IMR-90 (cell line): ENCODE data around the gene MEGF6. TPM values are rescaled to one million over a fixed set of nuclear protein-coding genes. Genes with fewer than 3 reads are reported as not detected.

Source experiments
- ATAC-seq: fragments of 200-7000 bp; cut with Tn5 transposase; 2 replicates; pipeline ENCODE4 v1.9.1; 2020; ENCODE audit warnings: low read depth, mild to moderate bottlenecking, moderate library complexity
- BruUV-seq: library from RNA; stranded (reverse); fragments of 400-500 nt; replicated peaks from 2 replicates; lab custom pipeline; 2021; lab: Mats Ljungman, UMichigan
- CTCF ChIA-PET: fragments of 300-600 bp; formaldehyde crosslinking; extraction: SDS; loops from one replicate; lab custom pipeline; 2021; ENCODE audit warnings: antibody characterized with exemption; lab: Yijun Ruan, JAX
- POLR2A ChIA-PET: fragments of 300-600 bp; sonication (Branson Sonifier 250); formaldehyde crosslinking; loops from one replicate; lab custom pipeline; 2022; ENCODE audit warnings: antibody characterized with exemption; ENCODE audit not compliant: unreplicated experiment; lab: Charles Lee
- DNase-seq: peaks from one replicate; pipeline ENCODE4 v3.0.0; 2013
- H2AFZ ChIP-seq: replicated peaks from 2 replicates; pipeline ENCODE3; 2013; ENCODE audit warnings: low read length, mild to moderate bottlenecking; ENCODE audit not compliant: poor library complexity
- H2AK5ac ChIP-seq: 2 replicates; pipeline ENCODE4 v1.6.1; 2013; ENCODE audit warnings: low read depth, low read length, inconsistent platforms
- H2AK9ac ChIP-seq: replicated peaks from 2 replicates; pipeline ENCODE3; 2013; ENCODE audit warnings: mild to moderate bottlenecking, low read depth, low read length, moderate library complexity; ENCODE audit not compliant: poor library complexity
- H2BK120ac ChIP-seq: 2 replicates; pipeline ENCODE4 v1.6.1; 2013; ENCODE audit warnings: low read depth, low read length, inconsistent platforms
- H2BK15ac ChIP-seq: 3 replicates; pipeline ENCODE4 v1.6.1; 2013; ENCODE audit warnings: low read depth, low read length, inconsistent platforms
- H2BK20ac ChIP-seq: 2 replicates; pipeline ENCODE4 v1.6.1; 2013; ENCODE audit warnings: low read depth, mild to moderate bottlenecking, inconsistent platforms, low read length, moderate library complexity
- H2BK5ac ChIP-seq: 2 replicates; pipeline ENCODE4 v1.6.1; 2013; ENCODE audit warnings: mild to moderate bottlenecking, low read depth, low read length, inconsistent platforms; ENCODE audit not compliant: poor library complexity, severe bottlenecking
- H3K14ac ChIP-seq: replicated peaks from 2 replicates; pipeline ENCODE4 v1.6.1; 2013; ENCODE audit warnings: low read depth, low read length, inconsistent platforms
- H3K18ac ChIP-seq: 2 replicates; pipeline ENCODE4 v1.6.1; 2013; ENCODE audit warnings: low read depth, low read length, control low read depth
- H3K23ac ChIP-seq: 2 replicates; pipeline ENCODE4 v1.6.1; 2013; ENCODE audit warnings: low read depth, low read length, inconsistent platforms
- H3K27ac ChIP-seq: 2 replicates; pipeline ENCODE4 v1.5.1; 2013; ENCODE audit warnings: mild to moderate bottlenecking, control low read depth, low read length; ENCODE audit not compliant: insufficient read depth
- H3K27me3 ChIP-seq: 2 replicates; pipeline ENCODE4 v1.6.1; 2013; ENCODE audit warnings: low read length; ENCODE audit not compliant: control insufficient read depth, insufficient read depth
- H3K36me3 ChIP-seq: 2 replicates; pipeline ENCODE4 v1.6.1; 2013; ENCODE audit warnings: low read length, mixed read lengths; ENCODE audit not compliant: control insufficient read depth, insufficient read depth
- H3K4ac ChIP-seq: 2 replicates; pipeline ENCODE4 v1.6.1; 2013; ENCODE audit warnings: low read depth, low read length, inconsistent platforms
- H3K4me1 ChIP-seq: 2 replicates; pipeline ENCODE4 v1.6.1; 2013; ENCODE audit warnings: low read length, mixed read lengths; ENCODE audit not compliant: control insufficient read depth, insufficient read depth
- H3K4me2 ChIP-seq: 2 replicates; pipeline ENCODE4 v1.6.1; 2013; ENCODE audit warnings: low read depth, mild to moderate bottlenecking, control low read depth, low read length, moderate library complexity
- H3K4me3 ChIP-seq: 2 replicates; pipeline ENCODE4 v1.5.1; 2013; ENCODE audit warnings: low read depth, mild to moderate bottlenecking, control low read depth, low read length, moderate library complexity; ENCODE audit not compliant: insufficient read depth
- H3K56ac ChIP-seq: 2 replicates; pipeline ENCODE4 v1.6.1; 2013; ENCODE audit warnings: low read length, inconsistent platforms; ENCODE audit not compliant: insufficient read depth; ENCODE audit errors: extremely low read depth
- H3K79me1 ChIP-seq, 2 experiments: 2 replicates each; pipeline ENCODE4 v1.6.1; 2013; ENCODE audit warnings: low read length in 2 of 2, inconsistent platforms in 1 of 2, low read depth in 1 of 2
- H3K9ac ChIP-seq: 2 replicates; pipeline ENCODE4 v1.6.1; 2013; ENCODE audit warnings: low read depth, low read length, control low read depth
- H3K9me1 ChIP-seq: 2 replicates; pipeline ENCODE4 v1.6.1; 2013; ENCODE audit warnings: low read length, inconsistent platforms; ENCODE audit not compliant: insufficient read depth
- H3K9me3 ChIP-seq: 2 replicates; pipeline ENCODE4 v1.6.1; 2013; ENCODE audit warnings: low read length; ENCODE audit not compliant: control insufficient read depth, insufficient read depth
- H4K20me1 ChIP-seq: 2 replicates; pipeline ENCODE4 v1.6.1; 2013; ENCODE audit warnings: low read length, inconsistent platforms; ENCODE audit not compliant: insufficient read depth
- H4K5ac ChIP-seq: 2 replicates; pipeline ENCODE4 v1.6.1; 2013; ENCODE audit warnings: mild to moderate bottlenecking, low read depth, low read length, control low read depth
- H4K8ac ChIP-seq, 2 experiments: 2 replicates each; pipeline ENCODE4 v1.6.1; 2013; ENCODE audit warnings: low read depth in 2 of 2, low read length in 2 of 2, control low read depth in 1 of 2, inconsistent platforms in 1 of 2
- H4K91ac ChIP-seq: 2 replicates; pipeline ENCODE4 v1.6.1; 2013; ENCODE audit warnings: low read depth, low read length, inconsistent platforms; ENCODE audit not compliant: insufficient read depth
- BHLHE40 ChIP-seq: fragments of 150-350 bp; IDR thresholded peaks from 2 replicates; pipeline ENCODE4 v1.6.1; 2016; ENCODE audit warnings: mild to moderate bottlenecking, low read depth, low read length
- CEBPB ChIP-seq: IDR thresholded peaks from 2 replicates; pipeline ENCODE4 v1.6.1; 2012; ENCODE audit warnings: low read depth, low read length, improper control_type of control experiment
- CHD1 ChIP-seq: IDR thresholded peaks from 2 replicates; pipeline ENCODE4 v1.6.1; 2012; ENCODE audit warnings: low read depth, low read length, improper control_type of control experiment
- CTCF ChIP-seq: conservative IDR thresholded peaks from 2 replicates; pipeline ENCODE4 v1.5.1; 2012; ENCODE audit warnings: mild to moderate bottlenecking, low read depth, low read length, improper control_type of control experiment
- FOS ChIP-seq: fragments of 150-350 bp; IDR thresholded peaks from 2 replicates; pipeline ENCODE4 v1.6.1; 2016; ENCODE audit warnings: low read depth, low read length
- MAFK ChIP-seq: IDR thresholded peaks from 2 replicates; pipeline ENCODE4 v1.6.1; 2012; ENCODE audit warnings: low read depth, low read length, improper control_type of control experiment
- MAZ ChIP-seq: IDR thresholded peaks from 2 replicates; pipeline ENCODE4 v1.6.1; 2012; ENCODE audit warnings: low read depth, mild to moderate bottlenecking, low read length, improper control_type of control experiment, moderate library complexity, borderline replicate concordance
- MXI1 ChIP-seq: IDR thresholded peaks from 2 replicates; pipeline ENCODE4 v1.6.1; 2012; ENCODE audit warnings: low read depth, mild to moderate bottlenecking, low read length, moderate library complexity, borderline replicate concordance
- NFE2L2 ChIP-seq: fragments of 150-350 bp; IDR thresholded peaks from 2 replicates; pipeline ENCODE4 v1.6.1; 2016; ENCODE audit warnings: low read depth, mild to moderate bottlenecking, low read length
- POLR2A ChIP-seq: IDR thresholded peaks from 2 replicates; pipeline ENCODE4 v1.6.1; 2012; ENCODE audit warnings: mild to moderate bottlenecking, low read depth, low read length
- RAD21 ChIP-seq: IDR thresholded peaks from 2 replicates; pipeline ENCODE4 v1.6.1; 2012; ENCODE audit warnings: low read length, improper control_type of control experiment
- RCOR1 ChIP-seq: IDR thresholded peaks from 2 replicates; pipeline ENCODE4 v1.6.1; 2012; ENCODE audit warnings: mild to moderate bottlenecking, low read length, improper control_type of control experiment; ENCODE audit not compliant: insufficient replicate concordance
- RFX5 ChIP-seq: IDR thresholded peaks from 2 replicates; pipeline ENCODE4 v1.8.0; 2012; ENCODE audit warnings: low read depth, mild to moderate bottlenecking, low read length, moderate library complexity
- SMC3 ChIP-seq: fragments of 150-350 bp; IDR thresholded peaks from 2 replicates; pipeline ENCODE4 v1.6.1; 2016; ENCODE audit warnings: low read depth, mild to moderate bottlenecking, antibody characterized with exemption, low read length, moderate library complexity
- USF2 ChIP-seq: fragments of 150-350 bp; IDR thresholded peaks from 2 replicates; pipeline ENCODE4 v1.6.1; 2017; ENCODE audit warnings: mild to moderate bottlenecking, antibody characterized with exemption, low read length, low read depth
- whole genome bisulfite sequencing, 2 experiments: methylation state at CpG; one replicate each; pipeline versions ENCODE4 v1.1.5 to v1.1.7; 2013; ENCODE audit warnings: missing lambda C conversion rate in 2 of 2; ENCODE audit not compliant: insufficient read length in 1 of 2; ENCODE audit errors: extremely low coverage in 2 of 2; 5-methylcytosine and 5-hydroxymethylcytosine counted together
- dilution Hi-C: fragments of 300-500 bp; cut with HindIII; formaldehyde crosslinking; loops from one replicate; pipeline ENCODE4 v1.14.3; 2018; ENCODE audit warnings: low sequenced_read_pairs; ENCODE audit not compliant: unreplicated experiment
- in situ Hi-C: fragments of 300-500 bp; cut with MboI; formaldehyde crosslinking; loops from 3 replicates; pipeline ENCODE4 v1.14.3; 2019; ENCODE audit warnings: low sequenced_read_pairs, inconsistent platforms, mixed read lengths
- intact Hi-C: fragments of 100-400 bp; cut with micrococcal nuclease; formaldehyde crosslinking; loops from 2 replicates; pipeline ENCODE4 v1.10.0; 2022
- polyA plus RNA-seq, 3 experiments: library from polyadenylated mRNA; depleted of rRNA; stranded (reverse); fragments of >200 nt; gene quantifications; 2 replicates each; pipeline ENCODE4 v1.2.3, GENCODE V29; 2012; ENCODE audit warnings: low replicate concordance in 1 of 3
- total RNA-seq: library from RNA; depleted of rRNA; stranded (reverse); fragments of >200 nt; gene quantifications from 2 replicates; pipeline ENCODE4 v1.2.3, GENCODE V29; 2012
- TF ChIP-seq, protein P1 (sequence below): fragments of 150-350 bp; IDR thresholded peaks from 2 replicates; pipeline ENCODE4 v1.6.1; 2016; ENCODE audit warnings: low read depth, mild to moderate bottlenecking, low read length, moderate library complexity, borderline replicate concordance

MEGF6 gene
- total and polyA plus RNA-seq, 2 of the 4 experiments (the other 2 are of a cell fraction) = 0.72 to 4.1 TPM

GRCh38 chr1:3560981-3561380 is 50.3 kb downstream of the MEGF6 start:
- no peak overlapping the region for H3K27ac ChIP-seq
- H3K4ac ChIP-seq = no peak overlapping the region
- no peak overlapping the region for H3K14ac ChIP-seq
- TF ChIP-seq MXI1 (no peak), BHLHE40 (no peak), RAD21 (no peak), USF2 (no peak), FOS (no peak), NFE2L2 (no peak), RFX5 (no peak), MAZ (no peak), CHD1 (no peak), POLR2A (no peak), RCOR1 (no peak), MAFK (no peak), CEBPB (no peak), CTCF (no peak), SMC3 (no peak)
- TF ChIP-seq, protein P1, sequence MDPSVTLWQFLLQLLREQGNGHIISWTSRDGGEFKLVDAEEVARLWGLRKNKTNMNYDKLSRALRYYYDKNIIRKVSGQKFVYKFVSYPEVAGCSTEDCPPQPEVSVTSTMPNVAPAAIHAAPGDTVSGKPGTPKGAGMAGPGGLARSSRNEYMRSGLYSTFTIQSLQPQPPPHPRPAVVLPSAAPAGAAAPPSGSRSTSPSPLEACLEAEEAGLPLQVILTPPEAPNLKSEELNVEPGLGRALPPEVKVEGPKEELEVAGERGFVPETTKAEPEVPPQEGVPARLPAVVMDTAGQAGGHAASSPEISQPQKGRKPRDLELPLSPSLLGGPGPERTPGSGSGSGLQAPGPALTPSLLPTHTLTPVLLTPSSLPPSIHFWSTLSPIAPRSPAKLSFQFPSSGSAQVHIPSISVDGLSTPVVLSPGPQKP = no peak
- H3K79me1 ChIP-seq = no peaks in the 10 kb centered on the region
- no peak overlapping the region for H2BK15ac ChIP-seq
- in situ Hi-C loops (no loop called here), intact Hi-C loops (loop anchor here (5.0 to 10.0 kb wide), 2 partner anchors 74 to 164 kb away; no protein-coding TSS in a partner anchor), dilution Hi-C loops (no loop called here)
- no peak overlapping the region for H4K8ac ChIP-seq
- 90% methylated on average over 3 of the region's 9 CpGs; no CpG with 5 or more reads in 1 of the 2 experiments for WGBS, 2 experiments
- no TSS peak for BruUV-seq
- H3K9ac ChIP-seq = no peak overlapping the region
- no peaks in the 10 kb centered on the region for H3K9me1 ChIP-seq
- H2BK20ac ChIP-seq = no peak overlapping the region
- no peak overlapping the region for H3K4me3 ChIP-seq
- H3K56ac ChIP-seq = no peak overlapping the region
- ATAC-seq (no peak), DNase-seq (no peak)
- H2BK120ac ChIP-seq = no peak overlapping the region
- H3K36me3 ChIP-seq = no peaks in the 10 kb centered on the region
- no peak overlapping the region for H3K4me2 ChIP-seq
- H2AFZ ChIP-seq = no peak overlapping the region
- no peak overlapping the region for H2AK9ac ChIP-seq
- H4K91ac ChIP-seq = no peak overlapping the region
- no peaks in the 10 kb centered on the region for H4K20me1 ChIP-seq
- no peak overlapping the region for H3K23ac ChIP-seq
- ChIA-PET POLR2A (no interaction called here), CTCF (interaction anchor here (0.5 kb wide), 1 partner anchor 60 kb away, joined by 3 read pairs; no protein-coding TSS in a partner anchor)
- peaks cover 7% of the 10 kb centered on the region for H3K9me3 ChIP-seq
- no peak overlapping the region for H4K5ac ChIP-seq
- H2BK5ac ChIP-seq = no peak overlapping the region
- no peak overlapping the region for H3K18ac ChIP-seq
- peaks cover 24% of the 10 kb centered on the region for H3K27me3 ChIP-seq
- H3K4me1 ChIP-seq = no peaks in the 10 kb centered on the region
- no peak overlapping the region for H2AK5ac ChIP-seq
